Measurements from ENCODE around the gene DLG1.

The DLG1 gene

GRCh38 chr3:197320582-197320981 lies 22.2 kb upstream of the DLG1 start:
- DNase-seq (ENCODE audit: low read depth in 1 of 2, low spot score in 1 of 2) = no peak

GRCh38 chr3:197317250-197317963 lies 19.0 kb upstream of the DLG1 start:
- DNase-seq (ENCODE audit: low read depth in 1 of 2, low spot score in 1 of 2) = no peak

- DNase-seq (ENCODE audit: low read depth in 1 of 2, low spot score in 1 of 2) = no peak
Measured at GRCh38 chr3:197312431-197312830, 14.0 kb upstream of the DLG1 start.

- DNase-seq (ENCODE audit: low read depth in 1 of 2, low spot score in 1 of 2) = no peak
Measured at GRCh38 chr3:197311591-197311990, 13.2 kb upstream of the DLG1 start.

GRCh38 chr3:197309528-197310361 lies 11.3 kb upstream of the DLG1 start:
- DNase-seq (ENCODE audit: low read depth in 1 of 2, low spot score in 1 of 2) = no peak

- no peak for DNase-seq (ENCODE audit: low read depth in 1 of 2, low spot score in 1 of 2)
Measured at GRCh38 chr3:197308591-197308990, 10.2 kb upstream of the DLG1 start.

GRCh38 chr3:197306374-197307086 lies 8.1 kb upstream of the DLG1 start:
- no peak for DNase-seq (ENCODE audit: low read depth in 1 of 2, low spot score in 1 of 2)

- no peak for DNase-seq (ENCODE audit: low read depth in 1 of 2, low spot score in 1 of 2)
Measured at GRCh38 chr3:197305854-197306253, 7.4 kb upstream of the DLG1 start.

- DNase-seq (ENCODE audit: low read depth in 1 of 2, low spot score in 1 of 2) = no peak
Measured at GRCh38 chr3:197303452-197303851, 5.0 kb upstream of the DLG1 start.

GRCh38 chr3:197302696-197303341 lies 4.4 kb upstream of the DLG1 start:
- DNase-seq (ENCODE audit: low read depth in 1 of 2, low spot score in 1 of 2) = no peak

GRCh38 chr3:197302033-197302432 lies 3.6 kb upstream of the DLG1 start:
- DNase-seq (ENCODE audit: low read depth in 1 of 2, low spot score in 1 of 2) = no peak

GRCh38 chr3:197300361-197300760 lies 1.9 kb upstream of the DLG1 start:
- DNase-seq (ENCODE audit: low read depth in 1 of 2, low spot score in 1 of 2) = no peak

GRCh38 chr3:197298945-197299854 lies 788 bp upstream of the DLG1 start:
- peak in 1 of 2 donors; percentile 15 for DNase-seq (ENCODE audit: low read depth in 1 of 2, low spot score in 1 of 2)

- peak; percentile 75 to 82 for DNase-seq (ENCODE audit: low read depth in 1 of 2, low spot score in 1 of 2)
Measured at GRCh38 chr3:197297476-197298340, 704 bp downstream of the DLG1 start.

- DNase-seq (ENCODE audit: low read depth in 1 of 2, low spot score in 1 of 2) = no peak
Measured at GRCh38 chr3:197297002-197297401, 1.4 kb downstream of the DLG1 start.

GRCh38 chr3:197296545-197296944 lies 1.9 kb downstream of the DLG1 start:
- DNase-seq (ENCODE audit: low read depth in 1 of 2, low spot score in 1 of 2) = no peak

GRCh38 chr3:197295871-197296270 lies 2.5 kb downstream of the DLG1 start:
- no peak for DNase-seq (ENCODE audit: low read depth in 1 of 2, low spot score in 1 of 2)

- no peak for DNase-seq (ENCODE audit: low read depth in 1 of 2, low spot score in 1 of 2)
Measured at GRCh38 chr3:197293605-197294237, 4.7 kb downstream of the DLG1 start.

- DNase-seq (ENCODE audit: low read depth in 1 of 2, low spot score in 1 of 2) = no peak
Measured at GRCh38 chr3:197292648-197293047, 5.8 kb downstream of the DLG1 start.
